Measurements from ENCODE around the gene CYRIA.

GRCh38 chr2:16625759-16626158 is 39.9 kb downstream of the CYRIA start:
- TF ChIP-seq CTCF (IDR thresholded peaks at IDR 0.05), result no peak
- TF ChIP-seq POLR2A (IDR thresholded peaks at IDR 0.05), result no peak

All from breast epithelium (tissue), 3 donors.